NCI-H510A treated with DMSO at 0.1 percent for 48 hours (cell line): ENCODE results near the gene BRF1.
A peak's percentile ranks its signal among the peaks of the same experiment; 100 is the strongest.

Source experiments
- DNase-seq: peaks from one replicate; lab custom pipeline; 2025; lab: John Stamatoyannopoulos, UW

BRF1 gene

DNA sequence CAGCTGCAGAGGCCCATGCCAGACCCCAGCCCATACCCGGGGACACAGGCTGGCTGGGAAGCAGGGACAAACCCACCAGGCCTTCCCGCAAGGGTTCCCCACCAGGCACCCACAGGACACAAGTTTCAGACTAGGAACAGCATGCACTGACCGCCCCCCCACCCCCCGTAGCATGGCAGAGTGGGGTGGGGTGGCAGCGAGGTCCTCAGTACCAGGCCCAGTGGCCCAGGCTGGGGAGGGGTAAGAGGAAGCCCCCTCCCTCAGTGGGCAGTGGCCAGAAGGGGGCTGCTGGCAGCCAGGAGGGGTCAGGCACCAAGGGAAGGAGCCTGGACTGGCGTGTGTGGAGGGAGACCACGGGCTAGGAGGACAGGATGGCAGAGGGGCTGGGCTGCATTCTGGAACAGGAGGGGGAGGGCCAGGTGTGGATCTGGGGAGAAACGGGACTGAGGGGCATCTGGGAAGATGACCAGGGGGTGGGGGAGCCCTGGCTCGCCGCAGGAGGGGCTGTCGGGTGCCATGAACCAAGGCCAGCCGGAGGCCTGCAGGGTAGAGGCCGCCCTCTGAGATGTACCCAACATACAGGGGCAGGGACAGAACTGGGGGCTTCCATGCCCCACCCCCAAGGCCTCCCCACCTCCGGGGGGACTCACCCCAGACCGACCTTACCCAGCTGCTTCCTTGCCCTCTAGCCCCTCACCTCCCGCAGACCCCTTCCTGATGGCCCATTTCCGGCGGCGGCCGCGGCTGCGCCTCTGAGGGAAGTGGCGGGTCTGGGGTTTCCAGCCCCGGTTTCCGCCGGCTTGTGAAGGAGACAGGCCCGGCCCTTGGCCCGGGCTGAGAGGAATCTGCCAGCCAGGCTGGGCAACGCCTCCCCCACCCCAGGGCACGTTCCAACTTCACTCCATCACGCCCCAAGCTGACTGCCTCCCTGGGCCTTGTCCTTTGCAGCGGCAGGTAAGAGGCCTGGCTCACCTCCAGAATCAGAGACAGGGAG, 126.6 kb downstream of the BRF1 start:
- no peak for DNase-seq

- no peak for DNase-seq
Observed at GRCh38 chr14:105173145-105173544, 127.7 kb downstream of the BRF1 start.

- no peak for DNase-seq
Observed at GRCh38 chr14:105172476-105172875, 128.3 kb downstream of the BRF1 start.

- peak; percentile 72 for DNase-seq
Observed at GRCh38 chr14:105171004-105171673, 129.7 kb downstream of the BRF1 start.

GRCh38 chr14:105169776-105170655, 130.8 kb downstream of the BRF1 start:
- DNase-seq, result peak; percentile 64

DNA sequence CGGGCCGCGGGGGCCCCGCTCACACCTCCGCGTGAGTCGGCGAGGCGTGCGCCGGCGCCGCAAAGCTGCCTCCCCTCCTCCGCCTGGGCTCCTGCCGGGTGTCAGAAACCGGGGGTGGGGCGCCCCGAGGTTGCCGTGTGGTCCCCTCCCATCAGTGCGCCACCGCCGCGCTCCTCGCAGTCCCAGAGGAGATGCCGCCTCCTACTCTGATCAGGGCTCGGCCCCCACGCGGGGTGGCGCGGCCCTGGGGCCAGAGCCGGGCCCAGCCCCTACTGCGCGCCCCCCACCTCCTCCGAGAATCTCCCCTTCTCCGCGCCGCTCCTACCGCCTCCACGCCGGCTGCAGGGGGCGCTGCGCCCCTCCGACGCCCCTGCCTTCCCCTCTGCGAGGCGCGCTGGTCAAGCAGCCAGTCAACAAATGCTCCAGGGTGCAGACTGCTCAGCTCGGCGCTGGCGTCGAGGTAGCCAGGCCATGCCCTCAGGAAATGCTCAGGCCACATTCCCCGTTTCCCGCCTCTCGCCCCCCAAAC, 131.8 kb downstream of the BRF1 start:
- no peak for DNase-seq

GRCh38 chr14:105168496-105168978, 132.3 kb downstream of the BRF1 start, which contains the start of gene JAG2:
TSS of gene JAG2 (minus strand) at chr14:105168776. CDS start at chr14:105168420, 356 bp downstream.
- DNase-seq, result peak; percentile 51

DNA sequence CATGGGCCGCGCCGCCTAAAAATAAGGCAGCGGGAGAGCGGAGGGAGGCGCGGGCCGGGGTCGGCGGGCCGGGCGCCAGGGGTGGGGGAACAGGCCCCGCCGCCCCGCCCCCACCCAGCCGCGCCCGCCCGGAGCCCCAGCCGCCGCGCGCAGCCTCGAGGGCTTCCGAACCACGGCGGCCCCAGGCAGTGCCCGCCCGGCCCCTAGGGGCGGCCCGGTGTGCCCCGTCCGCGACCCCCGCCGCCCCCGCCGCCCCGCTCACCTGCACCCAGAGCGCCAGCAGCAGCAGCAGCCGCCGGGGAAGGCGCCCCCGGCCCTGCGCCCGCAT, 132.7 kb downstream of the BRF1 start:
- no peak for DNase-seq

GRCh38 chr14:105167303-105168092, 133.3 kb downstream of the BRF1 start:
- DNase-seq, result no peak

GRCh38 chr14:105166571-105167302, 134.1 kb downstream of the BRF1 start:
- no peak for DNase-seq

GRCh38 chr14:105165761-105166485, 134.9 kb downstream of the BRF1 start:
- no peak for DNase-seq

GRCh38 chr14:105165134-105165704, 135.6 kb downstream of the BRF1 start:
- peak; percentile 94 for DNase-seq

- DNase-seq, result peak; percentile 90
Observed at GRCh38 chr14:105163040-105163742, 137.6 kb downstream of the BRF1 start.

DNA sequence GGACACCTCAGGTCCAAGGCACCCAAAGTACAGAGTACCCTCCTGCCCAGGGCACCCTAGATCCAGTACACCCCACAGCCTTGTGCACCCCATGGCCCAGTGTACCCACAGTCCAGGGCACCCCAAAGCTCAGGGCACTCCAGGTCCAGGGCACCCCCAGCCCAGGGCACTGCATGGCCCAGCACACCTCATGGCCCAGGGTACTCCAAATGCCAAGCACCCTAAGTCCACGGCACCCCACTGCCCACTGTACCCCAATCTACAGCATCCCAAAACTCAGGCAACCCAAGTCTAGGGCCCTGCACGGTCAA, 138.2 kb downstream of the BRF1 start:
- DNase-seq, result no peak

- peak; percentile 21 for DNase-seq
Observed at GRCh38 chr14:105161964-105162668, 138.7 kb downstream of the BRF1 start.

GRCh38 chr14:105161309-105161708, 139.5 kb downstream of the BRF1 start:
- DNase-seq, result peak; percentile 97

DNA sequence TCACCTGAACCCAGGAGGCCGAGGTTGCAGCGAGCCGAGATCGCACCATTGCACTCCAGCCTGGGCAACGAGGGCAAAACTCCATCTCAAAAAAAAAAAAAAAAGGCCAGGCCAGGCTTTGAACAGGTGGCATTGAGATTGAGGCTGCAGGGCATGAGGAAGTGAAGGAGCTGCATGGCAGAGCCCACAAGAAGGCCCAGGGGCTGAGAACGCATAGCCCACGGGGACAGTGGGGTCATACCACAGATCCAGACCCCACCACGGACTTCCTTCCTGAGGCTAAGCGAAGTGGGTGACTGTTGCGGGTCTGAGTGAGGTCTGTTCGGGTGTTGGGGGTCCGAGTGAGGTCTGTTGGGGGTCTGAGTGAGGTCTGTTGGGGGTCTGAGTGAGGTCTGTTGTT, 140.0 kb downstream of the BRF1 start:
- DNase-seq, result no peak

DNA sequence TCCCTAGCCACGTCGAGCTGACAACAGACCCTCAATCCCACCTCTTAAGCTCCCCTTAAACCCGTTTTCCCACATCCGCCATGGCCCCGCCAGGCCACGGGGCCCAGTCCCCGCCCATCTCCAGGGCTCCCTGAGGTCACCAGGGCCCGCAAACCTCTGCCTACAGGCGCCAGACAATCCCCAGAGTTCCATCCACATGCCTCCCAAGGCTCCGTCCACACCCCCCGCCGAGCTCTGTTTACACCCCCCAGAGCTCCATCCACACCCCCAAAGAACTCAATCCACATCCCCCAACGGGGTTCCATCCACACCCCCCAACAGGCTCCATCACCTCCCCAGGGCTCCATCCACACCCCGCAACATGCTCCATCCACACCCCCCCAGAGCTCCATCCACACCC, 141.5 kb downstream of the BRF1 start:
- DNase-seq, result no peak
